Activated T-helper 2 cell treated with anti-CD3 and anti-CD28 coated beads, Interferon-gamma antibody, Interleukin-2, Interleukin-4, amounts not matched to agents 10 μg/mL and 5 μg/mL and 100 μg/mL, durations not matched to agents 14 hours and 24 hours and 36 hours (primary cell): Measurements from ENCODE around the gene LY6G6F. TPM values are rescaled to one million over a fixed set of nuclear protein-coding genes. Genes with fewer than 3 reads are reported as not detected.

ENCODE experiments used
- DNase-seq: peaks from one replicate; pipeline ENCODE4 v3.0.0; 2021; ENCODE audit warnings: low spot score
- H3K27ac Mint-ChIP-seq: one replicate; pipeline ENCODE4 v1.8.0; 2021; ENCODE audit warnings: mixed read lengths
- H3K27me3 Mint-ChIP-seq: one replicate; pipeline ENCODE4 v1.8.0; 2021; ENCODE audit warnings: low read depth, mixed read lengths
- H3K36me3 Mint-ChIP-seq: one replicate; pipeline ENCODE4 v1.8.0; 2021; ENCODE audit warnings: low read depth, mixed read lengths
- H3K4me1 Mint-ChIP-seq: one replicate; pipeline ENCODE4 v1.8.0; 2021; ENCODE audit warnings: low read depth, mixed read lengths
- H3K4me3 Mint-ChIP-seq: one replicate; pipeline ENCODE4 v1.8.0; 2021; ENCODE audit warnings: low read depth, mild to moderate bottlenecking, moderate library complexity, mixed read lengths
- H3K9me3 Mint-ChIP-seq: one replicate; pipeline ENCODE4 v1.8.0; 2021; ENCODE audit warnings: mixed read lengths
- intact Hi-C: fragments of 100-400 bp; cut with micrococcal nuclease; formaldehyde crosslinking; loops from one replicate; pipeline ENCODE4 v1.15.1; 2023
- total RNA-seq: library from RNA; stranded (reverse); gene quantifications from 2 replicates; pipeline ENCODE4 v1.2.3, GENCODE V29; 2022

Gene LY6G6F
- total RNA-seq, 1 donor from 2014 or later: not detected

DNA sequence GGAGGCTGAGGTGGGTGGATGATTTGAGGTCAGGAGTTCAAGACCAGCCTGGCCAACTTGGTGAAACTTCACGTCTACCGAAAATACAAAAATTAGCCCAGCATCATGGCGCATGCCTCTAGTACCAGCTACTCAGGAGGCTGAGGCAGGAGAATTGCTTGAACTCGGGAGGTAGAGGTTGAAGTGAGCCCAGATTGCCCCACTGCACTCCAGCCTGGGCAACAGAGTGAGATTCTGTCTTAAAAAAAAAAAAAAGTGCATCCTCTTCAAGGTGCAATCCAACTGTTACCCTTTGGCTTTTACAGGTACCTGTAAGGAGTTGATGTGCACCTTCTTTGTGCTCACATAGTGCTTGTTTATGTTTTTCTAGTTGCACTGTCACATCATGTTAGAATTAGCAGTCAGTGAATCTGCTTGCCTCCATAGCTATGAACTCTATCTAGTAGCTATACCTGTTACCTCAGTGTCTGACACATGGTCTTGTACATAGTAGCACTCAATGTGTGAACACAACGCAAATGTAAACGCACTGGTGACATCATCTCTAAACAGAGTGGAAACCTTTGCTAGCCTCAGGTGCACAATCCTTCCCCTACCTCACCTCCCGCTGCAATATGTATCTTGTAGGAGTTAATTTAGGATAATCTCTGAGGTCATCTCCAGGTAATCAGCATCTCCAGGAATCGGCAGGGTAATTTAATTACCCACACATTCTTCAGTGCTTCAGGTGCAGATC is 42.8 kb downstream of the LY6G6F start:
- H3K4me3 Mint-ChIP-seq: no peak overlapping the region
- DNase-seq: no peak
- intact Hi-C loops: no loop called here
- H3K4me1 Mint-ChIP-seq: peaks cover 2% of the 10 kb centered on the region
- H3K36me3 Mint-ChIP-seq: peaks cover 34% of the 10 kb centered on the region
- no peaks in the 10 kb centered on the region for H3K9me3 Mint-ChIP-seq
- peak overlapping the region; percentile 14 for H3K27ac Mint-ChIP-seq
- no peaks in the 10 kb centered on the region for H3K27me3 Mint-ChIP-seq

DNA sequence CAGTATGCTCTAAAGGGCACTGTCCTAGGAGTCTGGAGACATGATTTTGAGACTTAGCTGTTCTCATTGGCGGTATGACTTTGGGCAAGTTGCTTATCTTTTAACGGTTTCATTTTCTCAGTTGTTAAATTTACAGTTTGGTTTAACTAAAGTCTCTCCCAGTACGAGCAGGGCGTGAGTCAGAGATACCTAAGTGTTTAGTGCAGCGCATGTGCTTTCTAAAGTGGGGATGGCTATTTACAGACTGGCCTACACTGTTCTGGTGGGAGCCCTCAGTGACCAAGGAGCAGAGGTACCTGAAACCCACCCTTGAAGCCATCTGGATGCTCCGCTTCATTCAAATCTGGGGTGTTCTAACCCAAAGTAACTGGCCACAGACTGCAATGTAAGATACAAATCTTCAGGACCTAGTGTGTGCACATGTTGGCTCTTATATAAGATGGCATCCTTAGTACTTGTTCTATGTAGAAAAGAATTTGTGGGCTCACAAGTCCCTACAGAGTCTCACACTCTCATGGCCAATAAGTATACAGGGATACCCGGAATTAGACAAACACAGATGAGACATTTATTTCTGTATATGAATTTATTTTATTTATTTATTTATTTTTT is 43.9 kb downstream of the LY6G6F start:
- Mint-ChIP-seq H3K4me3 (no peak overlapping the region), H3K36me3 (peaks cover 28% of the 10 kb centered on the region), H3K4me1 (peaks cover 2% of the 10 kb centered on the region), H3K9me3 (no peaks in the 10 kb centered on the region), H3K27me3 (no peaks in the 10 kb centered on the region), H3K27ac (no peak overlapping the region)
- no peak for DNase-seq
- intact Hi-C loops: no loop called here

DNA sequence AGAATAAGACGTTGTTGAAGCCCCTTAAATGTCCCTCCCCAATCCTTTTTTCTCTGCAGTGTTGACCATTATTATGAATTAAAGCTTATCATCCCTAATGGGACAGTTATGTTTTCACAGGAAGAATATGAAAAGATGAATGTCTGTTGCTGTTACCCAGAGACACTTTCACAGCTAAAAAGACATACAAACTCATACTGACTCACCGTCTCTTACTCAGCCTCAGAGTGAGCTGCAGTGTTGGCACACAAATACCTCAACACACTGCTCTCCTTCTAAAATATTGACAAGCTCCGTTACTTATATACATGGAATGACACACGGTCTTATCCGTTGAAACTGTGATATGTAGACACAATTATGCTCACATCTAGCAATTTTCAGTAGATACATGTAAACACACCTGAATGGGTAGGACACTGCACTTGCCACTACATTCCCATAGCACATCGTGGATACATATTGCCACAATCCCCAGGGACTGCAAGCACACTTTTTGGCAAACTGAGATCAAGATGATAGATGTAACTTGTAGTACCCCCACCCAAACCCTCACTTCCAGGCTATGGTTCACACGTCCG is 46.2 kb downstream of the LY6G6F start:
- peaks cover 2% of the 10 kb centered on the region for H3K4me1 Mint-ChIP-seq
- DNase-seq: no peak
- H3K9me3 Mint-ChIP-seq: no peaks in the 10 kb centered on the region
- intact Hi-C loops: no loop called here
- H3K27me3 Mint-ChIP-seq: no peaks in the 10 kb centered on the region
- peaks cover 23% of the 10 kb centered on the region for H3K36me3 Mint-ChIP-seq
- H3K27ac Mint-ChIP-seq: peak overlapping the region; percentile 3
- H3K4me3 Mint-ChIP-seq: no peak overlapping the region

DNA sequence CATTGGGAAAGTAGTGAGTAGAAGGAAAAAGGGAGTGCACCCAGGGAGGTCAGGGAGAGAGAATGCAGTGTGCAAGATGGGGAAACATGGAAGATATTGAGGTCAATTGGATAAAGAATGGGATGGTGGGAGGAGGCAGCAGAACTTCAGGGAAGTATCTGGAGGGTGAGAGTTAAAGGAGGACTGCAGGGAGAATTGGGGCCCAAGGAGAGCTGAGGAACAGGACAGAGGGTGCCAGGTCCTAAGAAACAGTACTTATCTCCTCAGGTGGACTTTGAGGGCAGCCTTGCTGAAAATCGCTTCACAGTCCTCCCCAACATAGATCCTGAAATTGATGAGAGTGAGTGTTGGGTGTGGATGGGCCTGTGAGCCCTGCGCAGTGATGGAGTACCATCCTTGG is 51.6 kb downstream of the LY6G6F start:
- intact Hi-C loops: no loop called here
- Mint-ChIP-seq H3K4me1 (peaks cover 5% of the 10 kb centered on the region), H3K27ac (no peak overlapping the region), H3K4me3 (no peak overlapping the region), H3K36me3 (peaks cover 46% of the 10 kb centered on the region), H3K9me3 (no peaks in the 10 kb centered on the region), H3K27me3 (no peaks in the 10 kb centered on the region)
- DNase-seq: no peak

Other genes starting within 250 kb of the LY6G6F start
- 30.6 and 31.5 TPM in 2 replicates for gene MICB, start 208.7 kb upstream of the LY6G6F start, total RNA-seq
- gene MCCD1, start 177.9 kb upstream of the LY6G6F start, total RNA-seq: not detected in 2 replicates
- gene DDX39B, start 164.9 kb upstream of the LY6G6F start, total RNA-seq: 579 and 583 TPM in 2 replicates
- gene ATP6V1G2, start 160.3 kb upstream of the LY6G6F start, total RNA-seq: 0.69 and 0.82 TPM in 2 replicates
- 15.7 and 17.6 TPM in 2 replicates for gene NFKBIL1, start 159.3 kb upstream of the LY6G6F start, total RNA-seq
- 293 and 308 TPM in 2 replicates for gene LTA, start 134.6 kb upstream of the LY6G6F start, total RNA-seq
- gene TNF, start 131.3 kb upstream of the LY6G6F start, total RNA-seq: 94.4 and 96.8 TPM in 2 replicates
- gene LTB, start 124.4 kb upstream of the LY6G6F start, total RNA-seq: 16.3 and 16.6 TPM in 2 replicates
- gene LST1, start 120.6 kb upstream of the LY6G6F start, total RNA-seq: 10.2 and 14.6 TPM in 2 replicates
- gene NCR3, start 113.9 kb upstream of the LY6G6F start, total RNA-seq: 8.0 and 9.3 TPM in 2 replicates
- 71.8 and 78.2 TPM in 2 replicates for gene AIF1, start 91.6 kb upstream of the LY6G6F start, total RNA-seq
- gene PRRC2A, start 86.2 kb upstream of the LY6G6F start, total RNA-seq: 298 and 304 TPM in 2 replicates
- 330 and 335 TPM in 2 replicates for gene BAG6, start 54.2 kb upstream of the LY6G6F start, total RNA-seq
- gene APOM, start 51.0 kb upstream of the LY6G6F start, total RNA-seq: 2.3 and 2.4 TPM in 2 replicates
- 18.1 and 19.3 TPM in 2 replicates for gene C6orf47, start 46.1 kb upstream of the LY6G6F start, total RNA-seq
- gene GPANK1, start 41.9 kb upstream of the LY6G6F start, total RNA-seq: 31.5 and 34.7 TPM in 2 replicates
- gene CSNK2B, start 40.8 kb upstream of the LY6G6F start, total RNA-seq: 266 and 279 TPM in 2 replicates
- 31.0 and 32.1 TPM in 2 replicates for gene LY6G5B, start 36.9 kb upstream of the LY6G6F start, total RNA-seq
- gene LY6G5C, start 25.8 kb upstream of the LY6G6F start, total RNA-seq: 4.6 and 4.8 TPM in 2 replicates
- gene ABHD16A, start 3.5 kb upstream of the LY6G6F start, total RNA-seq: 51.4 and 52.7 TPM in 2 replicates
- gene LY6G6D, start 8.5 kb downstream of the LY6G6F start, total RNA-seq: not detected in 2 replicates
- gene LY6G6C, start 14.9 kb downstream of the LY6G6F start, total RNA-seq: not detected in 2 replicates
- not detected in 2 replicates for gene MPIG6B, start 16.5 kb downstream of the LY6G6F start, total RNA-seq
- gene DDAH2, start 22.4 kb downstream of the LY6G6F start, total RNA-seq: 5.8 and 7.7 TPM in 2 replicates
- 412 and 423 TPM in 2 replicates for gene CLIC1, start 29.7 kb downstream of the LY6G6F start, total RNA-seq
- 82.8 and 93.3 TPM in 2 replicates for gene MSH5, start 33.1 kb downstream of the LY6G6F start, total RNA-seq
- 16.4 and 18.9 TPM in 2 replicates for gene SAPCD1, start 55.8 kb downstream of the LY6G6F start, total RNA-seq
- gene VWA7, start 70.5 kb downstream of the LY6G6F start, total RNA-seq: 5.6 and 5.9 TPM in 2 replicates
- 166 and 176 TPM in 2 replicates for gene VARS1, start 88.9 kb downstream of the LY6G6F start, total RNA-seq
- 130 TPM in 2 replicates for gene LSM2, start 100.1 kb downstream of the LY6G6F start, total RNA-seq
- 2.1 and 2.4 TPM in 2 replicates for gene HSPA1L, start 108.4 kb downstream of the LY6G6F start, total RNA-seq
- 112 and 118 TPM in 2 replicates for gene HSPA1A, start 108.7 kb downstream of the LY6G6F start, total RNA-seq
- 116 and 120 TPM in 2 replicates for gene HSPA1B, start 120.9 kb downstream of the LY6G6F start, total RNA-seq
- gene NEU1, start 156.0 kb downstream of the LY6G6F start, total RNA-seq: 21.3 and 21.6 TPM in 2 replicates
- 0.18 TPM in 1 of 2 replicates, not detected in the other for gene SLC44A4, start 172.1 kb downstream of the LY6G6F start, total RNA-seq
- 76.3 and 76.5 TPM in 2 replicates for gene EHMT2, start 190.8 kb downstream of the LY6G6F start, total RNA-seq
- gene ZBTB12, start 195.2 kb downstream of the LY6G6F start, total RNA-seq: 4.8 and 4.9 TPM in 2 replicates
- 1.1 and 1.4 TPM in 2 replicates for gene C2, start 220.9 kb downstream of the LY6G6F start, total RNA-seq
- gene CFB, start 239.2 kb downstream of the LY6G6F start, total RNA-seq: 0.16 TPM in 1 of 2 replicates, not detected in the other